DMS153 treated with DMSO at 0.1 percent for 48 hours (cell line): ENCODE measurements around the gene AHRR.

Source experiments
- DNase-seq: peaks from one replicate; lab custom pipeline; 2025; ENCODE audit not compliant: unreplicated experiment; lab: John Stamatoyannopoulos, UW

Gene AHRR

GRCh38 chr5:344668-345067 is 23.2 kb downstream of the AHRR start:
- DNase-seq: no peak

- DNase-seq: no peak
These were observed 24.1 kb downstream of the AHRR start for GRCh38 chr5:345404-346195.

GRCh38 chr5:346229-346935 is 24.9 kb downstream of the AHRR start:
- DNase-seq: no peak

DNA sequence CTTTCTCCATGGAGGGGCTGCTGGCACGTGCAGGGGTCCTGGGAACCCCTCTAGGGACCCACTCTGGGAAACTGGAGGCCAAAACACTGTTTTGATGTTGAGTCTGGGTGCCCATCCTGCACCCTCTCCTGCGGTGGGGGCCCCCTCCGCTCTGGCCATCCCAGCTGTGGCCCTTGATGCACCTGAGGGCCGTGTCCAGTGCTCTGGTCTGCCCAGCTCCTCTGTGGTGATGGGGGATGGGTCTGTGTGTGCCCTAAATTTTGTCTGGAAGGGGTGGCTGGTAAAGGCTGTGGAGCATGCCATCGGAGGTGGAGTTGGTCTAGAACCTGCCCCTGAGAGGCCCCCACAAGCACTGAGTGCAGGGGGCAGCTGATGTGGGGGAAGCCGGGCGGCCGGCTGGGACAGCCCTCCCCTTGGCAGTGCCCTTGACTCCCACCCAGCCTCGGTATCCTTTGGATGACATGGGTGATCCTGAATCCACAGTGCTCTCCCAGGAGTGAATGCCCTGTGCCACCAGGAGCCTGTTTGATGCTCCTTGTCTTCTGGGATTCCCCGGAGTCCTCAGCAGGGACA is 26.3 kb downstream of the AHRR start:
- DNase-seq: no peak

DNA sequence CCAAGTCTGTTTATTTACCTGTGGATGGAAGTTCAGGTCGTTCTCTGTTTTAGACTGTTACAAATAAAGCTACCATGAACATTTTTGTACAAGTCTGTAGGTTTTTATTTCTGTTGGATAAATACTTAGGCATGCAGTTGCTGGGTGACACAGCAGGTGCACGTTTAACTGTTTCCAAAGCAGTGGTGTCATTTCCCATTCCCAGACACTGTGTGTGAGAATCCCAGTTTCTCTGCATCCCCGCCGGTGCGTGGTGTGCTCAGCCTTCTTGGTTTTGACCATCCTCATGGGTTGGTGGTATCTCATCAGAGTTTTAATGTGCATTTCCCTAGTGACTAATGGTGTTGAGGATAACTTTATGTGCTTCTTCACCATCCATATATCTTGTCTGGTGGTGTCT is 27.2 kb downstream of the AHRR start:
- no peak for DNase-seq

DNA sequence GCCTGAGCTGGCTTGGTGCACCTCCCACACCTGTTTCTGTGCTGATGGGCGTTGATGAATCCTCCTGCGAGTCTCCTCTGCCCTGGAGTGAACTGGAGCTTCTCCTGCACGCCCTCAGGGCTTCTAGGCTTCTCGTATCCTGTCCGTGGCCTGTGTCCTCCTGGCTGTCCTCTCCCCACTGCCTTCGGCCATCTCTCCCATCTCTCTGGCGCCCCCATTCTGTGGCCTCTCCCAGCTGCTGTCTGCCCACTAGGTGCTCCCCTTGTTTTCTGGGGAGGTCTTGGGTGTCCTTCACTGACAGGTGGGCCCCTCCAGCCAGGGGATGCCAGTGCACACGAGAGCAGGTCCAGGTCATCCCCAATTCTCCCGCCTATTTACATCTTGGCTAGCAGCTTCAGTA is 28.8 kb downstream of the AHRR start:
- no peak for DNase-seq

- no peak for DNase-seq
These were observed 29.8 kb downstream of the AHRR start for GRCh38 chr5:351084-351920.

- DNase-seq: no peak
These were observed 30.4 kb downstream of the AHRR start for GRCh38 chr5:351921-352245.

- no peak for DNase-seq
These were observed 31.4 kb downstream of the AHRR start for GRCh38 chr5:352639-353611.

- DNase-seq: no peak
These were observed 32.4 kb downstream of the AHRR start for GRCh38 chr5:353612-354580.

DNA sequence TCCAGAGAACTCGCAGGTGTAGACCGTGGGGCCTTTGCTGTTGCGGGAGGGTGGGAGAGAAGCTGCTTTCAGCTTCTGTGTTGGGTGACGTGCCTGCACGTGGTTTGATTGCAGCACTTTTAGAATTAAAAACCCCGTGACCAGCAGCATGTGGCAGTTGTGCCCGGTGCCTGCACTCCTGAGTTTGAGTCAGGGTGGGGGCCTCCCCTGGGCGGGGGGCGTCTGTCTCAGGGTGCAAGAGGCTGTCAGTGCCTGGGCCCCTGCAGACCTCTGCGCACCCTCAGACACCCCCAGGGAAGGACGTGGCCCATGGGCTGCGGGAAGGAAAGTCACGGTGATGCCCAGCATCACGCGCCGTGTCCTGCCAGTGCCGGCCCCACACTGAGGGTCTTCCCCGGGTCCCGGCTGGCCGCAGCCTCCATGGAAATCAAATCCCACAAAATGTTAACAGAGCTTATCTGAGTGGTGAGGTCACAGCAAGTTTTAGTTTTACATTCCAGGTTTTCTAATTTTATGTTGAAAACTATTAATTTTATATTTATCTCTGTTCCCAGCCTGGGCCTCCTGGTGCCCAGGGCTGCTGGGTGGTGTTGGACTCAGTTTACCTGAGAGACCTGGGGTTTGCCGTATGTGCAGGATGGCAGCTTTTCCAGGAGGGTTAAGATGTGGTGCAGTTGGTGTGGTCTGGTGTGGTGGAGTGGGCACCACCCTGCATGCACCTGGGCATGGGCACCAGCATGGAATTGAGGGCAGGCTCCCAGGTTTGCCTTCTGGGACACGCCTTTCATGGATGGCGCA is 33.3 kb downstream of the AHRR start:
- no peak for DNase-seq

DNA sequence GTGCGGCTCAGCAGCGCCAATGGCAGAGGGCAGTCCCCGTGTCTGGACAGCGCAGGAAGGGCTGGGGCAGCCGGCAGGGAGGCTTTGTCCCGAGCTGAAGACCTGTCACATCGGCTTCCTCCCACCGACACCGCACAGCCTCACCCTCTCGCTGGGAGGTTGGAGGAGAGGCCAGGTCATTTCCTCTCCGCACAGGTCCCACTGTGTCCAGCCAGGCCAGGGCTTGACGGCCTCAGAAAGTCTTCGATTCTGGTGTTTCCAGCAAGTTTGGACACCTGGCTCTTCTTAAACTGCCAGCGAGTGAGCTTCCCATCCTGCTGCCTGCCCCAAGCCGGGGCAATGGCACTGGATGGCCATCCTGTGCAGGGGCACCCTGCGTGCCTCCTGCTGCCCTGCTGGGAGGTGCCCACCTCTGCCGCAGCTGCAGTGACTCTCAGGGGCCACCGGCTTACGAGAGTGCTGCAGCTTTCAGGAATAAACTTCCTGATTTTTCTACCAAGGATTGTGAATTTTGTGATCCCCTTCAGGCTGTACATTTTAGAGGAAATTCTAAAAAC is 33.9 kb downstream of the AHRR start:
- no peak for DNase-seq

- no peak for DNase-seq
These were observed 34.4 kb downstream of the AHRR start for GRCh38 chr5:355958-356357.

DNA sequence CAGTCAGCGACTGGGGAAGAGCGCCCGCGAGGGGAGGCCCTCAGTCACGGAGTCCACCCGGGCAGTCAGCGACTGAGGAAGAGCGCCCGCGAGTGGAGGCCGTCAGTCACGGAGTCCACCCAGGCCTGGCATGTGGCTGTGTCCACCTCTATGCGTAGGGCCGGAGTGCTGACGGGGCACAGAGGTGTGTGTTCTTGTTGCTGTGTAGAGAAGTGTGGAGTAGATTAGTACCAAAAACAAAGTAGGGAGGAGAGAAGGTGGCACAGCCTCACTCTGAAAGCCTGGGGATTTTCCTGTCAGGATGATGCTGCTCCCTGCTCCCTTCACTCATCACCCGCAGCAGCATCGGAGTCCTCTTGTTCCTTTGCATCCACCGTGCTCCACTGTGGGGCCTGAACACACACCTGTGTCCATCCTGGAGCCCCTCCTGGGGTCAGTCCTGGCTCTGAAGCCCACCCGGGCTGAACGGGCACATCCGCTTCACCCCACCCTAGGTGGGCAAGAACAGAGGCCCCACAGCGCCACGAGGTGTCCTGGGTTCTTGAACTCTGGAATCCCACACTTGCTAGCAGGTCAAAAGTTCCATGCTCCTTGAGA is 37.9 kb downstream of the AHRR start:
- DNase-seq: no peak

GRCh38 chr5:360257-361027 is 38.9 kb downstream of the AHRR start:
- DNase-seq: no peak

DNA sequence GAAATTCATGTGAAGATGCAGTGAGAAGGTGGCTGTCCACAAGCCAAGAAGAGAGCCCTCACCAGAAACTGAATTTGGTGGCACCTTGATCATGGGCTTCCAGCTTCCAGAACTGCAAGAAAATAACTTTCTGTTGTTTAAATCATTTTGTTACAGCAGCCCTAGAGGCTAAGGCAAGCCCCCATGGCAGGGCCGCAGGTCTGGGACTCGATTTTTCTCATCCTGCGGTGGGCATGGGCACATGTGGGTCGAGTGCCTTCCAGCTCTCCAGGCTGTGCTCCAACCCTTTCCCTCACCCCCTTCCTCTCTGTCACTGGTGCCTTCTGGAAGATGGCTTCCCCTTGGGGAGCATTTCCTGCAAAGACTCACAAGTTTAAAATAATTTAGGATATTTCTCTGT is 40.7 kb downstream of the AHRR start:
- DNase-seq: no peak
